Psoas muscle (tissue), 8 donors: ENCODE results near the gene PNPLA4. TPM values are rescaled to one million over a fixed set of nuclear protein-coding genes. Genes with fewer than 3 reads are reported as not detected.

Experiments
- ATAC-seq, 4 donors: fragments of 200-7000 bp; cut with Tn5 transposase; one replicate each; pipeline ENCODE4 v1.9.1; 2020; ENCODE audit warnings: moderate library complexity in 3 of 4, mild to moderate bottlenecking in 2 of 4
- DNase-seq, 2 donors: peaks; one replicate each; pipeline ENCODE4 v3.0.0-alpha.2; 2020
- H3K27ac ChIP-seq: fragments of 200-600 bp; one replicate; pipeline ENCODE4 v1.8.0; 2022
- H3K27me3 ChIP-seq, 3 donors: fragments of 200-600 bp in 1 of 3; one replicate each; pipeline versions ENCODE4 v1.6.1 to v1.8.0; 2013 to 2022; ENCODE audit warnings: low read length in 2 of 3, mild to moderate bottlenecking in 2 of 3, moderate library complexity in 1 of 3; ENCODE audit not compliant: insufficient read depth in 3 of 3
- H3K36me3 ChIP-seq, 2 donors: fragments of 200-600 bp in 1 of 2; one replicate each; pipeline versions ENCODE4 v1.6.1 to v1.8.0; 2013 to 2022; ENCODE audit warnings: low read depth in 1 of 2, mild to moderate bottlenecking in 1 of 2, moderate library complexity in 1 of 2; ENCODE audit not compliant: insufficient read depth in 1 of 2
- H3K4me1 ChIP-seq: fragments of 200-600 bp; one replicate; pipeline ENCODE4 v1.8.0; 2022
- H3K4me3 ChIP-seq: fragments of 200-600 bp; one replicate; pipeline ENCODE4 v1.8.0; 2022; ENCODE audit warnings: mild to moderate bottlenecking
- H3K9me3 ChIP-seq: fragments of 200-600 bp; one replicate; pipeline ENCODE4 v1.8.0; 2022
- CTCF ChIP-seq: fragments of 200-600 bp; IDR thresholded peaks from one replicate; pipeline ENCODE4 v1.8.0; 2022; ENCODE audit warnings: antibody characterized with exemption
- WGBS, 3 donors: extraction: QIAGEN DNeasy Blood & Tissue Kit; methylation state at CpG; one replicate each; pipeline versions ENCODE4 v1.1.6 to v1.1.7; 2013; 5-methylcytosine and 5-hydroxymethylcytosine counted together
- intact Hi-C, 2 donors: fragments of 100-400 bp; cut with DNase I; formaldehyde crosslinking; loops; one replicate each; pipeline versions ENCODE4 v1.11.0 to v1.14.2; 2022
- polyA plus RNA-seq, 3 donors: library from polyadenylated mRNA; stranded (reverse); fragments of 200-250 nt; gene quantifications; one replicate each; pipeline ENCODE4 v1.2.3, GENCODE V29; 2013
- total RNA-seq, 4 donors: library from RNA; stranded (reverse); fragmentation: NEBNext Ultra II Directional in 2 of 4; extraction: Animal tissue kit (Norgen Biotek cat#: 25700) in 2 of 4; gene quantifications; one replicate each; pipeline versions ENCODE4 v1.2.1 to v1.2.4, GENCODE V29; 2021 to 2023
- donor health status: healthy with polysubstance abuse.
- donor health status: DM: no; HTN: no; CAD: no; lungs with moderate emphysema.
- donor health status: Bipolar disorder and iron deficiency.
- donor health status: healthy.
- donor health status: DM: yes; HTN: yes; CAD: no.
- donor health status: DM: no; HTN: no; CAD: no.
- donor health status: DM: no; HTN: no; CAD: no.
- donor health status: DM: yes; HTN: yes; CAD: no.

PNPLA4 gene
- total and polyA plus RNA-seq, 7 donors, result 13.8 to 31.8 (median 23.5) TPM

GRCh38 chrX:7926501-7926900, 712 bp downstream of the PNPLA4 start:
- Histone ChIP-seq H3K27me3 (no peaks in the 10 kb centered on the region), H3K9me3 (no peaks in the 10 kb centered on the region), H3K27ac (peak overlapping the region; percentile 77), H3K4me1 (no peaks in the 10 kb centered on the region), H3K36me3 (peaks cover 0 to 6% of the 10 kb centered on the region in 2 donors), H3K4me3 (peak overlapping the region; percentile 68)
- intact Hi-C loops, result no loop called here
- no peak for ATAC-seq
- WGBS, 3 donors, result 82 to 88% (median 87%) methylated on average over 5 of the region's 5 CpGs
- no peak for TF ChIP-seq CTCF
- DNase-seq, result no peak

GRCh38 chrX:7925867-7926472, 1.2 kb downstream of the PNPLA4 start:
- TF ChIP-seq CTCF, result peak; percentile 67
- peaks cover 0 to 11% of the 10 kb centered on the region in 2 donors for H3K36me3 ChIP-seq
- no peaks in the 10 kb centered on the region for H3K9me3 ChIP-seq
- H3K4me3 ChIP-seq, result no peak overlapping the region
- ATAC-seq (peak; percentile 39 to 72 (median 52)), DNase-seq (peak; percentile 22 to 56)
- WGBS, 3 donors, result 18 to 28% (median 21%) methylated on average over 9 of the region's 9 CpGs
- H3K27me3 ChIP-seq, result no peaks in the 10 kb centered on the region
- H3K4me1 ChIP-seq, result no peaks in the 10 kb centered on the region
- H3K27ac ChIP-seq, result no peak overlapping the region
- intact Hi-C loops, result no loop called here

GRCh38 chrX:7921750-7922149, 5.5 kb downstream of the PNPLA4 start:
- H3K9me3 ChIP-seq, result no peaks in the 10 kb centered on the region
- ATAC-seq (no peak), DNase-seq (no peak)
- peaks cover 0 to 29% of the 10 kb centered on the region in 2 donors for H3K36me3 ChIP-seq
- 94 to 96% (median 95%) methylated on average over 12 of the region's 12 CpGs for WGBS, 3 donors
- H3K27ac ChIP-seq, result no peak overlapping the region
- no peaks in the 10 kb centered on the region for H3K27me3 ChIP-seq
- no peak for TF ChIP-seq CTCF
- H3K4me3 ChIP-seq, result no peak overlapping the region
- no peaks in the 10 kb centered on the region for H3K4me1 ChIP-seq
- intact Hi-C loops, result no loop called here

- intact Hi-C loops, result no loop called here
- WGBS, 3 donors, result 87 to 93% (median 90%) methylated on average over 5 of the region's 5 CpGs
Measured at GRCh38 chrX:7908821-7909220, 18.4 kb downstream of the PNPLA4 start.

More at GRCh38 chrX:7908821-7909220, 18.4 kb downstream of the PNPLA4 start:
- H3K27ac ChIP-seq, result no peak overlapping the region
- peaks cover 0 to 7% of the 10 kb centered on the region in 2 donors for H3K36me3 ChIP-seq
- no peaks in the 10 kb centered on the region for H3K9me3 ChIP-seq
- H3K27me3 ChIP-seq, result no peaks in the 10 kb centered on the region
- H3K4me1 ChIP-seq, result no peaks in the 10 kb centered on the region
- TF ChIP-seq CTCF, result no peak
- no peak for ATAC-seq
- no peak overlapping the region for H3K4me3 ChIP-seq
- no peak for DNase-seq
